Activated T-cell treated with anti-CD3 and anti-CD28 coated beads for 48 hours (primary cell): ENCODE measurements around the gene CCDC40.

Source experiments
- DNase-seq: peaks from one replicate; pipeline ENCODE4 v3.0.0-alpha.2; 2020; ENCODE audit warnings: low read depth

CCDC40 gene

DNA sequence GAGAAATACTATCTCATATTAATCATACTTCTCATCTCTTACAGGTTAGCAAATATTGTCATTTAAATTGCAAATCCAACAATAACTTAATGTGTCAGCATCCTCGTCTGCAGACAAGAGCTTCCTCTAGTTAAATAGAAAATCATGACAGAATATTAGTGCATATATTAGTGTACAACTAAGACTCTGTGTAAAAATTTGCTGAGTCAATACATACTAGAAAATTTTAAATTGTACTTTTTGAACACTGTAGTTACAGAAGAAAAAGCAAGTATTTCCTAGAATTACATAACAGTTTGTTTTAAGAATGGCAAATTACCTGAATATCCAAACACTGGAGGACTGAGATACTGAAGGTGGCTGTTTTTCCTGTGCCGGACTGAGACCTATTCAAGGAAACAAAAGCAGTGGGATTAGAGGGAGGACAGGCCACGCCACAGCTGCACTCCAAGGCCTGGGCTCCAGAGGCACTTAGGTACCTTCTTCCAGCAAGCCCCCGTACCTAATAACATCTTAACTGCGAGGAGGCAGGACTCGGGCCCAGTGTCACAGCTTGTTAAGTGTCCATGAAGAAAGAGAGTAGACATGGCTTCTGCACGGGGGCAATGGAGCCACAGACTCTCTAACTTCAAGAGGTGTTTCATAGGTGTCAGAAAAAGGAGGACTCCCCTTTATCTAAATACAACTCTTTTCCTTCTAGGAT lies 105.2 kb downstream of the CCDC40 start:
- no peak for DNase-seq

DNA sequence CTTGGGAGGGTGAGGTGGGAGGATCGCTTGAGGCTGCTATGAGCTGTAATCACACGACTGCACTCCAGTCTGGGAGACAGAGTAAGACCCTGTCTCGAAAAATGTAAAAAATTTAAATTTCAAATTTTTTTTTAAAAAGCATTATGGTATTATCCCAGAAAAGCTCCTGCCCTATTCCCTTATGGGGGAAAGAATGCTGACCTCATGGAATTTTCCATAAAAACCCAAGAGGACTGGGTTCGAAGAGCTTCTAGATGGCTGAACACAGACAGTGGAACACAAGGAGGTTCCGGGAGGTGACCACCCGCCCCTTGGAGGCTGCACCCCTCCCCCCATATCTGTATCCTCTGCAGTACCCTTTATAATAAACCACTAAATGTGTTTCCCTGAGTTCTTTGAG lies 106.5 kb downstream of the CCDC40 start:
- DNase-seq, result no peak

DNA sequence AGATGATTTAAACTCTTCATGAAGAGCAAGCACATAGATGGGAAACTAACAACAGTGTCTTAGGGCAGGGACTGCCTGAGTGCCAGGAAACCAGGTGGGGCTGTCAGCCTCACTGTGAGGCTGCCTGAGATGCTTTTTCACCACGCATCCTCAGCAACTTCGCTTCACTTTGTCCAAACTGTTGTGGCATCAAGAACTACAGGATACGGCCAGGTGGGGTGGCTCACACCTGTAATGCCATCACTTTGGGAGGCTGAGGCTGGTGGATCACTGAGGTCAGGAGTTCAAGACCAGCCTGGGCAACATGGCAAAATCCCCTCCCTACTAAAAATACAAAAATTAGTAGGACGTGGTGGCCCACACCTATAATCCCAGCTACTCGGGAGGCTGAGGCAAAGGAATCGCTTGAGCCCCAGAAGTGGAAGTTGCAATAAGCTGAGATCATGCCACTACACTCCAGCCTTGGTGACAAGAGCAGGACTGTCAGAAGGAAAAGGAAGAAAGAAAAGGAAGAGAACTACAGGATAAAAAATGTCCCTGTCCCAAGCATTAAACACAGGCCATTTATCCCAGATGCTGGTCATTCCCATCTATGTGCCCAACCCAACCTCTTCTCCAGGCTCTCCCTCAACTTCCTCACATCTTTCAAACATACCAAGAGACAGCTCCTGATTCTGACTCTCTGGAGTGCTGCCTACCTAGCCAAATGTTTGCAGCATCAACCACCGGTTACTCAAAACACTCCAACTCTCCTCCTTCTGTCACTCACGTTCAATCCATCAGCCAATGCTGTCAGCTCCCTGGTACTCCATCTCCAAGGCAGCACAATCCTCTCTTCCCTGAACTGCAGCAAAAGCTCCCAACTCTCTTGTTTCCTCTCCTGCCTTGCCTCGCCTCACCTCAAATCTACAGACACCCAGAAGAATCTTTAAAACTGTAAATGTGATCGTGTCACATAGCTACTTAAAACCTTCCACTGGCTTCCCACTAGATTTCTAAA lies 108.9 kb downstream of the CCDC40 start:
- DNase-seq, result no peak

DNA sequence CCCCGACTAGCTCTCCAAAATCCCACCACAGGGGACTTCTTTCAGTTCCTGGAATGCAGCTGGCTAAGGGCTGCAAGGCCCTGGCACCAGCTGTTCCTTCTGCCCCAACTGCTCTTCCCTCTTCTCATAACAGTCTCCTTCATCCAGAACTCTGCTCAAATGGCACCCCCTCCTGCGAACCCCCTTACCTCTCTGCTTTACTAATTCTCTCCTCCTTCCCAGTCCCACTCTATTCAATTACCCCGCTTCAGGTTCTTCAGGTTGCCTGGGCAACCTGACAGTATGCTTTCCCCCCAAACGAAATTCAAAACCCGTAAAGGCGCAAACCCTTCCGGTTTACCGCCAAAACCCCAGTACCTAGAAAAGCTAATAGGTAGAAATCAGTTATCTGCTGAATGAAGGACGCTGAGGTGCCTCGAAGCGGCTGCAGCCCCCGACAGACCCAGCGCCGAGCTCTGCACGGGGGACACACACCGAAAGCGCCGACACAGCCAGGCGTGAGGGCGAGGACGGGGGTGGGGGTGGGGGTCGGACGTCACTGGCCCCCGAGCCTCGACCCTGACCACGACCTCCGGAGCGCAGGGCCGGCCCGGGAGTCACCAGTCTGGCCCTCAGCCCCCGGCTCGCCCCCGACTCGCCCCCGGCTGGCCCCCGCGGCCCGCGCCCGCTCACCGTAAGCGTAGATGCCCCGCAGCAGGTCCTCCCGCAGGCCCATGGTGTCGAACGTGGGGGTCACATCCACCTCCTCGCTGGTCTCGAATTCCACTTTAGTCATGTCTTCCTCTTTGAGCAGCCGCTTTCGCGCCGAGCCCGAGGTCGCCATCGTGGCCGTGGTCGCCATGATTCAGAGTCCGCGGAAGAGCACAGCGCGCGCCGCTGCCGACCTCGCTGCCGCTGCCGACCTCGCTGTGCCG lies 109.9 kb downstream of the CCDC40 start:
- no peak for DNase-seq

DNA sequence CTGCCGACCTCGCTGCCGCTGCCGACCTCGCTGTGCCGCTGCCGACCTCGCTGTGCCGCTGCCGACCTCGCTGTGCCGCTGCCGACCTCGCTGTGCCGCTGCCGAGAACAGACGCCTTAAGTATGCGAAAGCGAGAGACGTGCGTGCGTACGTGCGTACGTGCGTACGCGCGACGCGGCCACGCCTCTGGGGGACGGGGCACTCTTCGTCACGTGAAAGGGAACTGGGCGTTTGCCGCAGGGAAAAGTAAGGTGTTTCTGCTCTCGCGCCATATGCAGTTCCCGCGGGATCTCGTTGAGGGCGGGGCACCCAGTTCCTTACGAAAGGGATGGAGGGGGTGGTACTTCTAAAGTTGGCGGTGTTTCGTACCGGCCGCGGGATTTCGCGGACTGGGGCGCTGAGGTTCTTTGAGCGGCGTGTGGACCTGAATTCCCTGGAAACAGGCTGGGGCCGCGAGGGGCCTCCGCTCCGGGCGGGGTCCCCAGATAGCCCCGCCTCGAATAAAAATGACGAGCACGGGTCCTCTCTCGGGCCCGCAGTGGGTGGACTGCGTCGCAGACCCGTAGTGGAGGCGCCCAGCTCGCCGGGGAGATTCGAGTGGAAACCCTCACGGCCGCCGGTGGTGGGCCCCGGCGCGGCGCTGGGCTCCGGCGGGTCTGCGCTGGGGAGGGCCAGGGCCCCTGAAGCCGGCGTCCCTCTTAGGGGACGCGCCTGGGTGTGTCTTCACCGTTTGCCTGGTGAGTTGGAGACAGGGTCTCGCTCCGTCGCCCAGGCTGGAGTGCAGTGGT lies 110.8 kb downstream of the CCDC40 start, which contains the start of gene EIF4A3:
Gene EIF4A3, minus strand, starts transcription at position 94 of the 788 bp plus-strand sequence. CDS start 167 bp downstream, outside the sequence.
- DNase-seq, result peak; percentile 95
